GM18858 (cell line): Measurements from ENCODE around the gene SCYL3.
A peak's percentile ranks its signal among the peaks of the same experiment; 100 is the strongest.

ENCODE experiments used
- ATAC-seq: cut with Tn5 transposase; IDR thresholded peaks from one replicate; pipeline ENCODE4 v1.9.1; 2021; ENCODE audit not compliant: unreplicated experiment

SCYL3 gene

DNA sequence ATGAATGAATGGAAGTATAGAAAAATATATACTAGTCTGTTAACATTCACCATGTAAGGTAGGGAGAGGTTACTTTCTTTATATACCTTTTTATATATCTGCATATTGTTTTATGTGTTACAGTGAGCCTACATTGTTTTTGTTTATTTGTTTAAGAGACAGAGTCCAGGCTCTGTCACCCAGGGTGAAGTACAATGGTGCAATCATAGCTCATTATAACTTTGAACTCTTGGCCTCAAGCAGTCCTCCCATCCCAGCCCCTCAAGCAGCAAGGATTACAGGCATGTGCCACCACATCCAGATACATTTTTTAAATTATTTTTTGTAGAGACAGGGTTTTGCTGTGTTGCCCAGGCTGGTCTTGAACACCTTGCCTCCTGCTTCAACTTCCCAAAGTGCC lies 7.4 kb upstream of the SCYL3 start:
- no peak for ATAC-seq

DNA sequence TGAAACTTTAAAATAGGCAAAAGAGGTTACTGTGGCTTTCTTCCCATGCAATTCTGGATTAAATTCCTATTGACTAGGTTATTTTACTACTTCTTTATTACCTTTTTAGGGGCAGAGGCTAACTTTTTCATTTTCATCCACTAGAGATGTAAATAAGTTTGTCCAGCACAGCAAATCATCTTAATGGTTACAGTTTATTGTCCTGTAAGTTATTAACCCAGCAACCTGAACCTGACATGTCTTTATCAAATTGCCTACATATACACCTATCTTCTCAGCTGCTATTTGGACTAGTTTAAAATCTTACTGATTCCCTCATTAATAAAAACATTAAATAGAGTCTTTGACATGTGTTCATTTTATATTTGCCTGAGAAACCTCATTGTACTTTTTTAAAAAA lies 6.9 kb upstream of the SCYL3 start:
- no peak for ATAC-seq

DNA sequence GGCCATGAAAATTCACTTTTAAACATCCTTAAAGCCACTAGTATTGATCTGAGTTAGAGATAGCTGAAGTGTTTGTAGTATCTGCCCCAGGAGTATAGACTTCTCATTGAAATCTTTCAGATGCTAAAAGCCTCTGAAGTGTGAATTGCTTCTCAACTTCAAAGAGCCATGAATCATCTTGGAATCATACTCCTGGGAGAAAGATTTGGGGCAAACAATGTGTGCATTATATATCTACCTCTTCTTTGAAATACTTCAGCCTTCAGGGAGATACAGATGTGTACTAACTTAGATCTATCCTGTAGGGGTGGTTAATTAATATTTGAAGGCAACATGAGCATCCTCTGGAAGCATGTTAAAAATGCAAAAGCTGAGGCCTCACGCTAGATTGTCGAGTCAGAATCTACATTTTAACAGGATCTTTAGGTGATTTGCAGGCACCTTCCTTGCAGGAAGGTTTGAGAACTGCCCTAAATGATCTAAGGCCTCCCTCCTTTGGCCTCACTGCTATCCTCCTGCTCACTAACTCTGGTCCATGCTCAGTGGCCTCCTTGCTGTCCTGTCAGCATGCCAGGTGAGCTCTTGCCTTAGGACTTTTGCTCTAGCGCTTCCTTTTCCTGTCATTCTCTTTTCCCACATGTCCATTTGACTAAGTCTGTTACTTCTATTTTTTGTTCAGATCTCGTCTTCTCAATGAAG lies 6.0 kb upstream of the SCYL3 start:
- no peak for ATAC-seq

DNA sequence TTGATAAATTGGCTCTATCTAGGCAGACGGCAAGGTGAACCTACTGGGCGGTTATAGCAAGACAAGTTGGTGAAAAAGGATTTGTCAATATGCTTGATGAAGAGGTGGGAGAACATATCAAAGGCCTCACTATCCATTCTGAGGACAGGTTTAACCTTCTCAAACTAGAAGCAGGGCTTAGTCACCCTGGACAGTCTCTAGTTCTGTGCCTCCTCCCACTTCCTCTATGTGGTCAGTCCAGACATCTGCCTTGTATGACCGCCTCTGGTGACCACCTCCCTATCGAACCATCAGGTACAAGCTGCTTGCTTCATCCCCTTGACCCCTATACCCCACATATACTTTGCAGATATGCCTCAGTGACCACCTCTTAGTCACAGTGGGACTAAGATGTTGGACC lies 2.3 kb upstream of the SCYL3 start:
- ATAC-seq = no peak

GRCh38 chr1:169894424-169895145 lies 889 bp upstream of the SCYL3 start:
- no peak for ATAC-seq

GRCh38 chr1:169892927-169893644 lies 610 bp downstream of the SCYL3 start:
- peak; percentile 8 for ATAC-seq

GRCh38 chr1:169892176-169892926 lies 1.3 kb downstream of the SCYL3 start:
- ATAC-seq = no peak

GRCh38 chr1:169891539-169891885 lies 2.2 kb downstream of the SCYL3 start:
- ATAC-seq = no peak

DNA sequence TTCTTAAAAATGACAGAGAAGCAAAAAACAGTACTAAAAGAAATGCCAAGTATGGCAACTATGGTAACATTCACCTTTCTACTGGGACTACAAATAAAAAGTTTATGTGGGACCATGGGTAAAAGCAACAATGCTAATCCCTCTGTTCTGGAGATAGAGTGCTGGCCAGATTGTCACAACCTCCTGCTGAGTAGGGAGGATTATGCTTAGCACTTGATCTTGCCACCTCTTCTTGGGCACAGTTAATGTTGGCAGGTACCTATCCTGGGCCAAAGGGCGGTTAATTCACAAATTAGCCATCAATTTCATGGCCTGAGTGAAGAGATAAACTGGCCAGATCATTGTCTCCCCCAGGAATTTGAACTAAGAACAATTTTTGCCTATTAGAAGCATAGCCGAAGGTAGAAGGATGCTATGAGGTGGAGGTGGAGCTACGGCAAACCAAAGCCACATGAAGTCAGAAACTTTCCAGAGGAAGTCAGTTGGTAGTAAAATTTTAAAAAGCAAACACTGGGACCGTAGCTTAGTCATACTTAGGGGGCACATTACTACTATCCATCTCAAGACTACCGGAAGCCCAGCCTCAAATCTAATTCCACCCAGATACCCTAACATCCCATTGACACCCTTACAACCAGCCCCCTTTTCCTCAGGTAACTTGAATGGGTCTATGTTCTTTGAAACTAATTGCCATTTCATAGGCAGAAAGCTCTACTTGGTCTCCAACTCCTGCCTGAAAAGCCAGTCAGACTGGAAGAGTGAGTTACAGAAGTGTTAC lies 2.7 kb downstream of the SCYL3 start:
- peak; percentile 26 for ATAC-seq

GRCh38 chr1:169889871-169890270 lies 3.8 kb downstream of the SCYL3 start:
- ATAC-seq = no peak

DNA sequence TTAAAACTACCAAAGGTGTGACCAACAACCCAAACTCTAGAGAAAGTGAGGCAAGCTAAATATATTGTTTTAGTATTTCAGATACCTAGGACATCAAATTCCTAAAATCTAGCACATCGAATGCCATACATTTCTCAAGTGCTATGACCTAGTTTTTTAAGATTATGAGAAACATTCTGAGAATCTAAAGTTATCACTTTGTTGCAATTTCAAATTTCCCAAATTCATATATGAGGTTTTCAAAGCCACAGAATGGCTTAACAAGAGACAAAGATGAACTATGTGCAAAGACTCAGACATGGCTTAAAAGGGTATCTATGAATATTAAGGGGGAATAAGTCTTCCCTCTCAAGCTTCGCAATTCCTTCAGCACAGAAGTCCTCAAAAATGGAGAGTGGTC lies 6.8 kb downstream of the SCYL3 start:
- no peak for ATAC-seq

GRCh38 chr1:169886422-169886821 lies 7.3 kb downstream of the SCYL3 start:
- no peak for ATAC-seq

- no peak for ATAC-seq
Measured at GRCh38 chr1:169885207-169885606, 8.5 kb downstream of the SCYL3 start.

GRCh38 chr1:169884634-169885033 lies 9.1 kb downstream of the SCYL3 start:
- no peak for ATAC-seq

GRCh38 chr1:169882039-169882511 lies 11.6 kb downstream of the SCYL3 start:
- no peak for ATAC-seq

- ATAC-seq = no peak
Measured at GRCh38 chr1:169879034-169879840, 14.5 kb downstream of the SCYL3 start.

DNA sequence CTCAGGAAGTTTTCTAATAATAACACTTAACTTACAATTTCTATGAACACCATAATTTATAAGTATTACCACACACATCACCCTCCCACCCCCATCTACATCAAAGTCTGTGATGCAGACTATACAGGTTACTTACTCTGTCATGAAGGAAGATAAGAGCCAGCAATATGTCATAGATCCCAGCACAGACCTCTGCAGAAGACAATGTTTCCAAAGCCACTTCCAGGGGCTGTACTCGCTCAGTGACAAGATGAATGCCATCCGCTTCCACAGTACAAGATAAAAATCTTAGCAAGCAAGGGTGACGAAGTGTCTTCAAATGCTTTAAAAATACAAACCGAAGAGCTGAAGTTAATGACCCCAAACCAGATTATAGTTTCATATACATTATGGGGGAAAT lies 15.2 kb downstream of the SCYL3 start:
- no peak for ATAC-seq

- ATAC-seq = no peak
Measured at GRCh38 chr1:169877800-169878491, 15.8 kb downstream of the SCYL3 start.

GRCh38 chr1:169874229-169874628 lies 19.5 kb downstream of the SCYL3 start:
- no peak for ATAC-seq
